ENCODE data around the gene TP53INP2. TPM values are rescaled to one million over a fixed set of nuclear protein-coding genes. Genes with fewer than 3 reads are reported as not detected.
"Not testable (repeated sequence)": the region's sequence is repeated elsewhere in the genome, so short reads cannot be mapped to it uniquely, and the experiment has no call there.

Gene TP53INP2
- total and polyA plus RNA-seq, 9 of the 15 experiments (the other 6 are each of a cell fraction or from before 2014, with no cell fraction given) = 0.43 to 5.0 (median 1.3) TPM

GRCh38 chr20:34717230-34718095, 13.3 kb downstream of the TP53INP2 start:
- no TSS peak for BruUV-seq (replicated peaks)
- H3K36me3 ChIP-seq (ENCODE audit: control insufficient read depth, insufficient read depth, low read length) = peaks cover 23% of the 10 kb centered on the region; the same call in 2 of the 3 replicates
- H3K4me2 ChIP-seq (ENCODE audit: insufficient read depth, low read length) = no peak overlapping the region
- no peak for TF ChIP-seq KLF16 (IDR thresholded peaks at IDR 0.05)
- TF ChIP-seq CEBPB (tag; IDR thresholded peaks at IDR 0.05) = peak; percentile 36; the same call in 1 of the 2 replicates
- no peak for TF ChIP-seq TFAP4 (CRISPR knock-in tag; IDR thresholded peaks at IDR 0.05; ENCODE audit: borderline replicate concordance)
- TF ChIP-seq GATAD2B (IDR thresholded peaks at IDR 0.05; ENCODE audit: borderline replicate concordance) = no peak
- H2AFZ ChIP-seq (ENCODE audit: low read depth, low read length) = no peak overlapping the region
- no peak overlapping the region for H3K27ac ChIP-seq (ENCODE audit: extremely low read depth, low read depth, low read length)
- ChIA-PET POLR2A (interaction anchor here (1.1 kb wide), 1 partner anchor 20 kb away, joined by 3 read pairs; no protein-coding TSS in a partner anchor), CTCF (ENCODE audit: low intra/inter-chr PET ratio) (no interaction called here)
- WGBS (ENCODE audit: insufficient coverage, low coverage, missing lambda C conversion rate) = 84% methylated on average over 9 of the region's 9 CpGs
- no peaks in the 10 kb centered on the region for H3K9me1 ChIP-seq (ENCODE audit: control insufficient read depth, insufficient read depth, low read length)
- H3K79me2 ChIP-seq (ENCODE audit: control insufficient read depth, insufficient read depth, low read length) = no peaks in the 10 kb centered on the region
- H4K20me1 ChIP-seq (replicated peaks; ENCODE audit: control insufficient read depth, insufficient read depth, low read length) = 0 out of 2 replicates have a peak, but pooled peaks cover 2% of the 10 kb centered on the region
- in situ Hi-C loops (cut with MboI) (no loop called here), intact Hi-C loops (cut with micrococcal nuclease) (no loop called here)
- no peaks in the 10 kb centered on the region for H3K9me3 ChIP-seq (replicated peaks; ENCODE audit: control insufficient read depth, insufficient read depth, low read depth, low read length)
- DNase-seq (ENCODE audit: extremely low read depth in 1 of 4, low spot score in 3 of 4) (no peak), ATAC-seq (no peak), FAIRE-seq (no peak)
- peaks cover 18 to 27% of the 10 kb centered on the region in 2 experiments for H3K4me1 ChIP-seq (replicated peaks in 1 of 2; ENCODE audit: control insufficient read depth in 2 of 2, insufficient read depth in 2 of 2, low read length in 2 of 2)
- no peak overlapping the region for H3K4me3 ChIP-seq
- H3K9ac ChIP-seq (ENCODE audit: insufficient read depth in 1 of 2, low read depth in 2 of 2, low read length in 2 of 2) = no peak overlapping the region
- no peaks in the 10 kb centered on the region for H3K27me3 ChIP-seq (ENCODE audit: control insufficient read depth in 2 of 2, insufficient read depth in 2 of 2, low read length in 2 of 2)

- H2AFZ ChIP-seq (ENCODE audit: low read depth, low read length); H3K27me3 ChIP-seq (ENCODE audit: control insufficient read depth in 2 of 2, insufficient read depth in 2 of 2, low read length in 2 of 2); H3K9me1 ChIP-seq (ENCODE audit: control insufficient read depth, insufficient read depth, low read length); H4K20me1 ChIP-seq (replicated peaks; ENCODE audit: control insufficient read depth, insufficient read depth, low read length); CTCF ChIA-PET (ENCODE audit: low intra/inter-chr PET ratio); H3K4me3 ChIP-seq; intact Hi-C loops (cut with micrococcal nuclease); H3K9ac ChIP-seq (ENCODE audit: insufficient read depth in 1 of 2, low read depth in 2 of 2, low read length in 2 of 2); DNase-seq (ENCODE audit: extremely low read depth in 1 of 4, low spot score in 3 of 4); H3K4me1 ChIP-seq (replicated peaks in 1 of 2; ENCODE audit: control insufficient read depth in 2 of 2, insufficient read depth in 2 of 2, low read length in 2 of 2); H3K9me3 ChIP-seq (replicated peaks; ENCODE audit: control insufficient read depth, insufficient read depth, low read depth, low read length); H3K4me2 ChIP-seq (ENCODE audit: insufficient read depth, low read length); BruUV-seq (replicated peaks); H3K79me2 ChIP-seq (ENCODE audit: control insufficient read depth, insufficient read depth, low read length); H3K27ac ChIP-seq (ENCODE audit: extremely low read depth, low read depth, low read length); ATAC-seq; in situ Hi-C loops (cut with MboI): not testable (repeated sequence)
- WGBS (ENCODE audit: insufficient coverage, low coverage, missing lambda C conversion rate) = 88% methylated on average over 12 of the region's 13 CpGs
- peaks cover 26% of the 10 kb centered on the region; the same call in 2 of the 3 replicates for H3K36me3 ChIP-seq (ENCODE audit: control insufficient read depth, insufficient read depth, low read length)
- FAIRE-seq = peak; percentile 19
- POLR2A ChIA-PET = interaction anchor here (0.6 to 0.9 kb wide), 3 partner anchors 13 to 122 kb away, joined by 3 to 4 read pairs (median 3); no protein-coding TSS in a partner anchor
Measured at GRCh38 chr20:34719242-34720017, 15.3 kb downstream of the TP53INP2 start.
